ENCODE measurements around the gene CCDC6. TPM values are rescaled to one million over a fixed set of nuclear protein-coding genes. Genes with fewer than 3 reads are reported as not detected.
"Not testable (repeated sequence)": the region's sequence is repeated elsewhere in the genome, so short reads cannot be mapped to it uniquely, and the experiment has no call there.

The CCDC6 gene
- total RNA-seq, 1 experiment from 2014 or later: 116 TPM

DNA sequence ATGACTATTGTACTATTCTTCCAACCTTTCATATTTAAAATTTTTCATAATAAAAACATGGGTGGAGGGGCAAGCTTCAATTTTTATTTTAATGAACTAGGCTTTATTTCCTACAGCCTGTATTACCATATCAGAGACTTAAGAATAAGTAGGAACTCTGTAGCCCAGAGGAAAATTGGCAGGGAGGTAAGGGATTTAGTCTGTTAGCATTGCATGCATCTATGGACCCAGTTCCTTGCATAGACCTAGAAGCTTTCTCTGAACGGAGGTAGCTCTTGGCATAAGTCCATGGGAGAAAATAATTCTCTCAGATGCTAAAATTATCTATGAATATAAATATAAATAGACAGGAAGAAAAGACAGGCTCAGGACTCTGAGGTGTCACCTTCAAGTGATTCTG is 31.4 kb upstream of the CCDC6 start:
- H3K4me3 ChIP-seq (ENCODE audit: low read depth, low read length): no peak overlapping the region
- ChIA-PET CTCF (no interaction called here), POLR2A (interaction anchor here (0.7 kb wide), 1 partner anchor 717 kb away, joined by 5 read pairs; no protein-coding TSS in a partner anchor)
- no peak overlapping the region for H3K4me3 Mint-ChIP-seq (ENCODE audit: unreplicated experiment)
- no peaks in the 10 kb centered on the region for H3K36me3 Mint-ChIP-seq (ENCODE audit: insufficient read depth, unreplicated experiment)
- TF ChIP-seq, protein P1, sequence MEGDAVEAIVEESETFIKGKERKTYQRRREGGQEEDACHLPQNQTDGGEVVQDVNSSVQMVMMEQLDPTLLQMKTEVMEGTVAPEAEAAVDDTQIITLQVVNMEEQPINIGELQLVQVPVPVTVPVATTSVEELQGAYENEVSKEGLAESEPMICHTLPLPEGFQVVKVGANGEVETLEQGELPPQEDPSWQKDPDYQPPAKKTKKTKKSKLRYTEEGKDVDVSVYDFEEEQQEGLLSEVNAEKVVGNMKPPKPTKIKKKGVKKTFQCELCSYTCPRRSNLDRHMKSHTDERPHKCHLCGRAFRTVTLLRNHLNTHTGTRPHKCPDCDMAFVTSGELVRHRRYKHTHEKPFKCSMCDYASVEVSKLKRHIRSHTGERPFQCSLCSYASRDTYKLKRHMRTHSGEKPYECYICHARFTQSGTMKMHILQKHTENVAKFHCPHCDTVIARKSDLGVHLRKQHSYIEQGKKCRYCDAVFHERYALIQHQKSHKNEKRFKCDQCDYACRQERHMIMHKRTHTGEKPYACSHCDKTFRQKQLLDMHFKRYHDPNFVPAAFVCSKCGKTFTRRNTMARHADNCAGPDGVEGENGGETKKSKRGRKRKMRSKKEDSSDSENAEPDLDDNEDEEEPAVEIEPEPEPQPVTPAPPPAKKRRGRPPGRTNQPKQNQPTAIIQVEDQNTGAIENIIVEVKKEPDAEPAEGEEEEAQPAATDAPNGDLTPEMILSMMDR (IDR thresholded peaks at IDR 0.05; ENCODE audit: insufficient read depth in 1 of 2, low read depth in 1 of 2, low read length in 1 of 2, severe bottlenecking in 1 of 2, unreplicated experiment in 1 of 2): no peak
- H3K36me3 ChIP-seq (ENCODE audit: control insufficient read depth, insufficient read depth, low read length): no peaks in the 10 kb centered on the region
- H3K9me3 ChIP-seq: no peaks in the 10 kb centered on the region
- BruUV-seq (replicated peaks): no TSS peak
- DNase-seq: no peak
- no peaks in the 10 kb centered on the region for H3K9me3 Mint-ChIP-seq (ENCODE audit: unreplicated experiment)
- H3K4me1 Mint-ChIP-seq (ENCODE audit: low read depth, unreplicated experiment): peaks cover 33% of the 10 kb centered on the region
- intact Hi-C loops (cut with micrococcal nuclease; ENCODE audit: unreplicated experiment): loop anchor here (2.0 kb wide), 1 partner anchor 31 kb away; the partner anchor contains the start of gene CCDC6
- no peaks in the 10 kb centered on the region for H3K27me3 ChIP-seq (replicated peaks; ENCODE audit: control insufficient read depth, insufficient read depth, low read length)
- H3K27ac Mint-ChIP-seq (ENCODE audit: unreplicated experiment): no peak overlapping the region
- H3K4me1 ChIP-seq: peaks cover 19% of the 10 kb centered on the region
- no peaks in the 10 kb centered on the region for H3K27me3 Mint-ChIP-seq (ENCODE audit: insufficient read depth, unreplicated experiment)

DNA sequence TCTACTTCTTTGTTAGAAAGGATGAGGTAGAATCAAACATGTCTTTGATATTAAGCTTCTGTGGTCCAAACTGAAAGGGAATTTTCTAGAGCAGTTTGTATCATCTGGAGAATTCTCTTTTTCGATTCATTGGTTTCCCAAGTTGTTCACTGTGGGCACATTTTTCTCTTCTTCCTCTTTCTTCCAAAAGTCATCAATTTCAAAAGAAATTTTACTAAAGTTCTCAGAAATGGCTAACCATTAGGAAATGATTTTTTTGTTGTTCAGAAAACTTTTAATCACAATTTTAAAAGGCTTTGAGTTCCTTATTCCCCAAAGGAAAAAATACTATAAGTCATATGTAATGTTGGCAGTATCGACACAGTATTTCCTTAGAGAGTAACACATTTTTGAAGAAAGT is 28.3 kb upstream of the CCDC6 start:
- Mint-ChIP-seq H3K27me3 (ENCODE audit: insufficient read depth, unreplicated experiment) (no peaks in the 10 kb centered on the region), H3K4me1 (ENCODE audit: low read depth, unreplicated experiment) (peaks cover 21% of the 10 kb centered on the region), H3K4me3 (ENCODE audit: unreplicated experiment) (no peak overlapping the region), H3K36me3 (ENCODE audit: insufficient read depth, unreplicated experiment) (no peaks in the 10 kb centered on the region), H3K27ac (ENCODE audit: unreplicated experiment) (no peak overlapping the region), H3K9me3 (ENCODE audit: unreplicated experiment) (no peaks in the 10 kb centered on the region)
- BruUV-seq (replicated peaks): no TSS peak
- ChIA-PET CTCF (no interaction called here), POLR2A (no interaction called here)
- TF ChIP-seq, protein P1 (IDR thresholded peaks at IDR 0.05; ENCODE audit: insufficient read depth in 1 of 2, low read depth in 1 of 2, low read length in 1 of 2, severe bottlenecking in 1 of 2, unreplicated experiment in 1 of 2): no peak
- no peaks in the 10 kb centered on the region for H3K9me3 ChIP-seq
- H3K27me3 ChIP-seq (replicated peaks; ENCODE audit: control insufficient read depth, insufficient read depth, low read length): no peaks in the 10 kb centered on the region
- intact Hi-C loops (cut with micrococcal nuclease; ENCODE audit: unreplicated experiment): no loop called here
- H3K36me3 ChIP-seq (ENCODE audit: control insufficient read depth, insufficient read depth, low read length): no peaks in the 10 kb centered on the region
- DNase-seq: no peak
- H3K4me3 ChIP-seq (ENCODE audit: low read depth, low read length): no peak overlapping the region
- peaks cover 6% of the 10 kb centered on the region for H3K4me1 ChIP-seq

- H3K27ac Mint-ChIP-seq (ENCODE audit: unreplicated experiment); H3K36me3 Mint-ChIP-seq (ENCODE audit: insufficient read depth, unreplicated experiment); BruUV-seq (replicated peaks); intact Hi-C loops (cut with micrococcal nuclease; ENCODE audit: unreplicated experiment); H3K4me1 ChIP-seq; H3K9me3 ChIP-seq; H3K4me3 ChIP-seq (ENCODE audit: low read depth, low read length); H3K4me3 Mint-ChIP-seq (ENCODE audit: unreplicated experiment); H3K36me3 ChIP-seq (ENCODE audit: control insufficient read depth, insufficient read depth, low read length); H3K9me3 Mint-ChIP-seq (ENCODE audit: unreplicated experiment); CTCF ChIA-PET; H3K27me3 Mint-ChIP-seq (ENCODE audit: insufficient read depth, unreplicated experiment); POLR2A ChIA-PET; H3K27me3 ChIP-seq (replicated peaks; ENCODE audit: control insufficient read depth, insufficient read depth, low read length); H3K4me1 Mint-ChIP-seq (ENCODE audit: low read depth, unreplicated experiment); DNase-seq: not testable (repeated sequence)
Observed at GRCh38 chr10:59930788-59931521, 24.6 kb upstream of the CCDC6 start.

All from Caco-2 (cell line).